Measurements from ENCODE around the gene MED22.
"Not testable (repeated sequence)": the region's sequence is repeated elsewhere in the genome, so short reads cannot be mapped to it uniquely, and the experiment has no call there.

Gene MED22

DNA sequence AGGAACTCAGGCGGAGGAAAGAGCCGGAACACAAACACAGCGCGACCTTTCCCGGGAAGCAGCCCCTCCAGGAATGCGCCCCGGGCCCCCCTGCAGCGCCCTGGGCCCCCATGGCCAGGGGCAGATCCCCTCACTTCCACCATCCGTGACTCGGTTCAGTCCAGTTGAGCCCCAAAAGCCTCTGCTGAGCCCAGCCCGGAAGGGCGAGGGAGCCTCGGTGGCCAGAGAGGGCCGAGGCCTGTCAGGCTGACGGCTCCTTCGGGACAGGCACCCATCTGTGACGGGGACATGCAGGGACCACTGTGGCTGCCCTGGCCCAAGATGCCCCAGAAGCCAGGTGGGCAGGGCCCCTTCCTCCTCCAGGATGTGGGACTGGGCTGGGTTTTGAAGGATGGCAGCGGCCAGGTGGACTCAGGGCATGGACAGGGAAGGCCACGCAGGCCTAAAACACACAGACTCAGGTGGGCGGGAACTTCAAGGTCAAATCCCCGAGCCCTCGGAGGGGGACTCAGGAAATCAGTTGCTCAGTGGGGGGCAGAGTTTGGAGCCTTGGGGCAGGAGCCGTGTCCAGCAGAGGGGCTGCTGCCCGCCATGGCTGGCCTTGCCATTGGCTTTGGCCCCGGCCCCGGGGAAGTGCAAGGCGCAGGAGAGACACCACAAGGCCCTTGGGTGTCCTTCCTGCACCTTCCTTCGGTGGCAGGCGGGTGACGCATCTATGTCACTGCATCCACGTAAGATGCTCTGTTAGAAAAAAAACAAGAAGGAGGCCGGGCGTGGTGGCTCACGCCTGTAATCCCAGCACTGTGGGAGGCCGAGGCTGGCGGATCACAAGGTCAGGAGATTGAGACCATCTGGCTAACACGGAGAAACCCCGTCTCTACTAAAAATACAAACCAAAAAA, 43.2 kb downstream of the MED22 start:
- no peak for DNase-seq (ENCODE audit: low read depth)

DNA sequence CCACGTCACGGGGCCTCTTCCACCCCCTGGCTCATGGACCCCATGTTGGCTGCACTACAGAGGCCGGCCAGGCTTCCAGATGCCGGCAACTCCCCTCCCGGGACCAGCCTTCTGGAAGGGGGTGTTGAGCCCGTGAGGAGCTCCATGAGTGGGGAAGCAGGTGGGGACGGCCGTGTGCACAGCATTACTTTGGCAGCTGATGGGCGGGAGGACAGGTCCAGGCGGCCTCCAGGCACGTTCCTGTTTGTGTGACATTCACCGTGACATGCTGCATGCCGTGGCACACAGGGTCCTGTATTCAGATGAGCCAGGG, 43.8 kb downstream of the MED22 start:
- DNase-seq (ENCODE audit: low read depth): no peak

DNA sequence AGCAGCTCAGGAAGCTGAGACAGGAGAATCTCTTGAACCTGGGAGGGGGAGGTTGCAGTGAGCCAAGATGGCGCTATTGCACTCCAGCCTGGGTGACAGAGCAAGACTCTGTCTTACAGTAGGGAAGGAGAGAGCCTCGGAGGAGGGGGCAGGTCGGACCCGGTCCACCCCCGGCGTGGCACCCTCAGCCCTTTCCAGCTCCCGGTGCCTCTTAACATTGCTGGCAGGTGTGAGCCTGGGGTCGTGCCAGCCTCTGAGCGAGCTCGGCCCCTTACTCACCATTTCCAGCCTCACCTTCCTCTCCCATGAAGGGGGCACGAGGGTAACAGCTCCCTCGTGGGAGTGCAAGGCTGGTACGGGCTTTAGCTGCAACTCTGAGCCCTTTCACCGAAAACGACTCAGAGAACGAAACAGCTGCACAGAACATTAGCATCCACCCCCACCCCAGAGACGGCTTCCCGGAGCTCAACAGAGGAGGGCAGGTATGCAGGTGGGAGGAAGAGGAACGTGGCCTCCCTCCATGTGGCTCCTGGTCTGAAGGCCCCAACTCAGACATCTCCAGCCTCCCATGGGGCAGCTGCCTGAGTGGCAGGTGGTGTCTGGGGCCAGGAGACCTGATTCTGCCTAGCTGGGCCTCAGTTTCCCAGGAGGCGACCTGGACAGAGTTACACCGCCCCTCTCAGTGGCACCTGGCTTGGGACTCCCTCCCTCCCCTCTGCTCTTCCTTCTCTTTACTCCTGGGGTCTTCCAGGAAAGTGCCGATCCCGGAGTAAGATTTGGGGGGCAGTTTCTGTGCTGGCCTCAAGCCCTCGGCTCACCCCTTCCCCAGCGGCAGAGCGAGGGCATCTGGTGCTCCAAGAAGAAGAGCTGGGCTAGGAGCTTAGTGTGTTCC, 44.4 kb downstream of the MED22 start:
- DNase-seq (ENCODE audit: low read depth): no peak

GRCh38 chr9:133301253-133302230, 46.4 kb downstream of the MED22 start:
- DNase-seq (ENCODE audit: low read depth): no peak

GRCh38 chr9:133299996-133300395, 47.9 kb downstream of the MED22 start:
- DNase-seq (ENCODE audit: low read depth): not testable (repeated sequence)

DNA sequence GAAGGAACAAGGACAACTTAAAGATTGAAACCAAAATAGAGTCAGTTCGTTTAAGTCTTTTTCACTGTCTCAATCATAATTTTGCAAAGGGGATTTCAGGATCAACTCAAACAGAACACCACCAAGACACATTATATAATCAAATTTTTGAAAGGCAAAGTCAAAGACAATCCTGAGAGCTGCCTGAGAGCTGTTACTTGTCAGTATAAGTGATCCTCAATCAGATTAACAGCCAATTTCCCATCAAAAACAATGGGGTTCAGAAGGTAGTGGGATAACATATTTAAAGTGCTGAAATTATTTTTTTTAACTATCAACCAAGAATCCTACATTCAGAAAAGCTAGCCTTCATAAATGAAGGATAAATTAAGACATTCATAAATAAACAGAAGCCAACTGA, 53.7 kb downstream of the MED22 start:
- no peak for DNase-seq (ENCODE audit: low read depth)

GRCh38 chr9:133290751-133291302, 57.1 kb downstream of the MED22 start:
- no peak for DNase-seq (ENCODE audit: low read depth)

Measured in activated T-cell treated with anti-CD3 and anti-CD28 coated beads for 1 hour (primary cell).